ENCODE results near the gene CMTM1.
A peak's percentile ranks its signal among the peaks of the same experiment; 100 is the strongest.

The CMTM1 gene, protein sequence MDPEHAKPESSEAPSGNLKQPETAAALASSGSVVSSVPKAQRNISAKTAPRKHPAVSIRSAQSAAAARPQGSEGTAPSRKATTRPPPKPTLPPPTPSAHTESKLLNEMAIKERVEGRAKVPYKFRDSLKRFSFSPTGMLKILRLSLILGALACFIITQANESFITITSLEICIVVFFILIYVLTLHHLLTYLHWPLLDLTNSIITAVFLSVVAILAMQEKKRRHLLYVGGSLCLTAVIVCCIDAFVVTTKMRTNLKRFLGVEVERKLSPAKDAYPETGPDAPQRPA

DNA sequence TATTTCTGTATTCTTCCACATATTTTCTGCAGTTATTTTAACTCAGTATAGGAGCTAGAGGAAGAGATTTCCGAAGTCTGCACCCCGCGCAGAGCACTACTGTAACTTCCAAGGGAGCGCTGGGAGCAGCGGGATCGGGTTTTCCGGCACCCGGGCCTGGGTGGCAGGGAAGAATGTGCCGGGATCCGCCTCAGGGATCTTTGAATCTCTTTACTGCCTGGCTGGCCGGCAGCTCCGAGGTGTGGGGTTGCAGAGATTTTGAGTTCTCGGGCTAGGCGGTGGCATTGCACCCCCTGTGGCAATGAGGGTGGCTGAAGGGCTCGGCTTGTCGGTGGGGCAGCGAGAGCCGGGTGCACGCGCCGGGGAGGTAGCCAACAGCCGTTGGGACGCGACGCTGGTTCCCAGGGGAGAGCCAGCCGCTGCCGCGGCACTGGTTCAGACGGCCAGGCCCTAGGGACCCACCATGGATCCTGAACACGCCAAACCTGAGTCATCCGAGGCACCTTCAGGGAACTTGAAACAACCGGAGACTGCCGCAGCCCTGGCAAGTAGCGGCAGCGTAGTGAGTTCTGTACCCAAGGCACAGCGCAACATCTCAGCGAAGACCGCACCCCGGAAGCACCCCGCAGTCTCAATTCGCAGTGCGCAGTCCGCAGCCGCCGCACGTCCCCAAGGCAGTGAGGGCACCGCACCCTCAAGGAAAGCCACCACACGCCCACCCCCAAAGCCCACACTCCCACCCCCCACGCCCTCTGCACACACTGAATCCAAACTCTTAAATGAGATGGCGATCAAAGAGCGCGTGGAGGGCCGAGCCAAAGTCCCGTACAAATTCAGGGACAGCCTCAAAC, at the start of gene CMTM1:
Gene CMTM1 (plus strand): TSS at position 389 of the 851 bp plus-strand sequence. CDS start 75 bp downstream, at position 464.
- DNase-seq: no peak

DNA sequence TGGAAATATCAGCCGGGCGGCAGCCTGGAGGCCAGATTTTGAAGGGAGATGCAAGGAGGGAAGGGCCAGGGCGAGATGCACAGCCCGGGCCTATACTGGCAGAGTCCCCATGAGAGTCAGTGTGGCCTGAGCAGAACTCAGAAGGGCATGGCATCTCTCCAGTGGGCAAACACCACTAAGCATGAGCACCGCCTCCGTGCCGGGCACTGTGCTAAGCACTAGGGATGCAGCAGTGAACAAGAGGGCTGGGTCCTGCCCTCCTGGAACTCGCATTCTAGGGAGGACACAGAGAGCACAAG, 49.8 kb upstream of the CMTM1 start:
- no peak for DNase-seq

DNA sequence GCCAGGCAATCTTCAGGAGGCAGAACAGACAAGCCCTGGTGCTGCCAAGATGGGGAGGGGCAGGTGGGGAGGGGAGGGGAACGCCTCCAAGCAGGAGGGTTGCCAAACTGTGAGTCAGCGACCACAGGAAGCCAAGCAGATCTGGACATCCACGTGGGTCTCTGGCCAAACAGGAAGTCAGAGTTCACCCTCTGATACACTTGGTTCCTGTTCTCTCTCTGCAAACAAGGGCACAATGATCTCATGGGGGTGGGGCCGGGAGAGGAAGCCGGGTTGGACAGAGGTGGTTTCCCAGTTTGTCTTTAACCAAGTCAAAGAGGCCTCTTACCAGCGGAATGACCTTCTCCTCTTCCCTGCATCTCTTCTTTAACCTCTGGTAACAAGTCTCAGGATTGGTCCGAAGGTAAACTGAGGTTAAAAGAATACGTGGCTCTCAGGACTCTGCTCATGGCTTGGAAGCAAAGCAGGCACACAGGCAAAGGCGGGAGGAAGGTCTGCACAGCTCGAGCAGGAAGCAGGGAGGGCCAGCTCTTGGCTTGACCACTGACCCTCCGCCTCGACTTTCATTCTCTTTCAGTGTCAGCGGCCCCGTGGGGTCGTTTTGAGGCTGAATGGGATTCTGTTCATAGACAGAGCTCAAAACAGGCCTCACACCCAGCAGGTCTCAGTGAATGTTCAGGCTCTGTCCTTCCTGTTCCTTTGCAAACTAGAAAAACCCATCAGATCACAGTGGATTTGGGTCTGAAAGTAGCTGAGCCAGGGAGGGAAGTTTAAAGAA, 49.2 kb upstream of the CMTM1 start:
- DNase-seq: peak; percentile 98

DNA sequence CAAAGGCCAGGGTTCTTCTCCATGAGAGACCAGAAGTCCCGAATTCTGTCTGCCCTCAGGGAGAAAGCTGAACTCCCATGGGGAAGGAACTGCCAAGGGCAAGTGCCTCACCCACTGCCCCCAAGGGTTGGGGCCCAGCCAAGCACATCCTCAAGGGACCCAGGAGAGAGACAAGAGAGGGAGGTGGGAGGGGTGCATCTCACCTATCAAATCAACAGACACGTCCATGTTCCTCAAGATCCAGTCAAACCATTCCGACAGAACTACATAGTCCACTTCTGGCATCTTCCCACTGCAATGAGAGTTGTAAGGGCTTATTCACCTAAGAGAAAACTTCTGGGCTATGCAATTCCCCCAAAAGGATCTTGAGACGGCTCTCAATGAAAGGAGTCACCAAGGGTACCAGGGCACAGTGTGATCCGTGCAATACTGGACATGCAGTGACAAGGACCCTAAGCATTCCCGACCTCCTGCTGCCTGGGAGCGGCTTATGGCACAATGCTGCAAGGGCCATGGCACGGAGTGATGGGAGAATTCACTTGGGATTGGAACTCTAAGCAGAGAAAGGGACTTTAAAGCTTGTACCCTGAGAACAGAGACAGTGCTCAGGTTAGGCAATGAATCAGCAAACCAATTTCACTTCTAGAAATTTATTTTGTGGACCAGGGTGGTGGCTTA, 48.5 kb upstream of the CMTM1 start:
- DNase-seq: no peak

DNA sequence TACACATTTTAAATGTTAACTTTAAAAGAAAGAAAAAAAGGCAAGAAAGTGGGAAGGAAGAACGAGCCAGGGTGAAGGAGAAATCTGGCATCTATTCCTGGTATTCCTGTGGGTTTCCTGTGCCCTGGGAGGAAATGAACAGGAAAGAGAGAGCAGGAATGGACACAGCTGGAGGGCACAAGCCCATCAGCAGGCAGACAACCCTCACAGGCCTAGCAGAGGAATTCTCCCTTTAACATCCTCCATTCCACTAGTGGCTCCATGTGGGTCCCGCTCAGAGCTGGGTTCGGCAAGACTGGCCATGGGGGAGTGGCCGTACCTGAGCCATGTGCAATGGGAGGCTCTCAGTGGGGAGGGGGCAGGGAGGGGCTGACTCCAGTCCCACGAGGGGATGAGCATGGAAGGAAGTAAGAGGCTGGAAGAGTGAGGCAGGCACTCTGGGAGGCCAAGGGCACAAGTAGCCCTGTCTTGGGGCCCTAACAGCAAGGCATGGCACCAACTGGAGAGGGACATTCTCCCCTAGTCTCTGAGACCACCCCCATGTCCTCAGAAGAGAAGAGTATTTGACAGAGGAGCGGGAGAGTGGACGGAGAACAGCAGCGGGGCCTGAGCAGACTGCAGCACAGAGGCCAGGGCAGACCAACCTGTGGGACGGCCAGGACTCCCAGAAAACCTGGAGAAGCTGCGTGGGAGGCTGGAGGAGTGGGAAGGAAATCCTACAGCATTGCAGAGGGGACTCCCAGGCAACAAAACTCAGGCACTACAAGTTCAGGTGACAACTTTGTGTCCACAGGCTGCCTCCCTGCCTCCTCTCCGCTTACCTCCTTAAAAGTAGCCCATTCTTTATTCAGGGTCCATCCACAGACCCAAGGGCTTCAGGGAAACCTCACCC, 46.5 kb upstream of the CMTM1 start:
- no peak for DNase-seq

DNA sequence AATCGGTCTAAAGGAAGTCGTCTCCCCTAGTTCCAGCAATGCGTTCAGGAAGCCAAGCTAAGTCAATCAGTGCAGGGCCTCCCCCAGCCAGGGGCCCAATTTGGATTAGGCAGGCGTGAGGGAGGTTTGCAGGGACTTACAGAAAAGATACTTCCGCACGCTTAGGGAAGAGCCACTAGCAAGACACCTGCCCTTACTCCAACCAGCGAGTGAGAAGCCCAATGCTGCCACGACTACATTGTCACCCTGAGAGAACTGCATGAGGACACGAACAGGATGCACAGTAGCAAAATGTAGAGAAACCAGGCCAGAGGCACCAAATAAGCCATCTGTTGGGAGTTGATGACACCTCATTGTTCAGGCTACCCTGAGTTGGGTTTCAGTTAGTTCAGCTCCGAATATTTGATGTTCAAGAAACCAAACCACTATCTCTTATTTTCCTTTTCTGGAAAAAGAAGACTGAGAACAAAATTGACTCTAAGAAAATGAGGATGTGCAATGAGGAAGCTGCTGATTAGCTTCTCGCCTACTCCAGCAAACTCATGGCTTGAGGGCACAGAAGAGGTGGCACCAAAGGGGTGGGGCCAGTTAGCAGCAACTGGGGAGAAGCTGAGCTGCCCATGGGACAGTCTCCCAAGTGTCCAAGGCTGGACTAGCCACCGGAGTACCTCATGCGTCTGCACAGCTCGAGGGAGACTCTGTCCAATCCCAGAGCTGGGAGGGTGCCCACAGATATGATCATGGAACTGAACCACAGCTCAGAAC, 45.7 kb upstream of the CMTM1 start:
- no peak for DNase-seq

DNA sequence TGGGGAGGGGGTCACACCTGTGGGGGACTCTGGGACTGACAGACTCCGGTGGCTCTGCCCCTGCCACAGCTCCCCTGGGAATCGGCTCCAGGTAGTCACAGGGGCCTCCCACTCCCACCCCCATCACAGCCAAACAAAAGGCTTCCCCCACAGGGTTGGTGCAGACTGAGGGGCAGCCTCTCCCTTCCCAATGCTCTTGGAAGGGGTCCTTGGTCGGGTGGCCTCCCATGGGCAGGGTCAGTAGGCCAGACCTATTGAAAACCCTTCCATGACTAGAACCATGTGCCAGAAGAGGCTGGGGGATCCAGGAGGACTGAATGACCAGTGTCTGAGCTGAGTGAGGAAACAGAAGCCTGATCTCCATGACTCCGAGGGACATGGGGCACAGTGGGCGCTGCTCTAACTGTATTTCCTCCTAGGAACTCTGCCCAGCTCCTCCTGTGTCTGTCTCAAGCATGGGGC, 45.0 kb upstream of the CMTM1 start:
- DNase-seq: no peak

DNA sequence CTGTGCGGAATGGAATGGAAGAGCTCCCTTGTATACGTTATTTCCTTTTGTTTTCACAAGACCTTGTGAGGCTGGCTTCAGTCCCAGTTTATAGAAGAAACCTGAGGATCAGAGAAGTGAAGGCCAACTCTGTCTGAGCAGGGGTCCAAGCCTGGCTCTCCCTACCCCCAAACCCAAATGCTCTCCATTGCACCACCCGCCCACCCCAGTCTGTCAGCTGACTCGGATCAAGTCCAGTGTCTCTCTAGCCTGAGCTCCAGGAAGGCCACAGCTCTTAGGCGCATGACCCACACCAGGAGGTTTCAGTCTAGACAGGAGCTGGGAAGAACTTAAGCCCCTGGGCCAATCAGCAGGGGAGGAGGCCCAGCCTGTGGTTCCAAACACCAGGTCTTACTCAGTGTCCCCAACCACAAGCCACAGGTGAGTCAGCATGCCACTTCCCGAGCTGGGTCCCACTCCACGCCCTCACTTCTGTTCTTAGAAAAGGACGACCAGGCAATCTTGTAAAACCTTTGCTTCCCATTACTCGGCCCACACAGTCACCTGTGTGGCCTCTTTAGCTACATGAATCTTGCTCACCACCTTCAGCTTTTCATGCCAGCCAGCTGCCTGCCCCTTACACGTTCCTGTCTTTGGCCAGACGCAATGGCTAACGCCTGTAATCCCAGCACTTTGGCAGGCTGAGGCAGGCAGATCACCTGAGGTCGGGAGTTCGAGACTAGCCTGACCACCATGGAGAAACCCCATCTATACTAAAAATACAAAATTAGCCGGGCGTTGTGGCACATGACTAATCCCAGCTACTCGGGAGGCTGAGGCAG, 44.1 kb upstream of the CMTM1 start:
- peak; percentile 8 for DNase-seq

DNA sequence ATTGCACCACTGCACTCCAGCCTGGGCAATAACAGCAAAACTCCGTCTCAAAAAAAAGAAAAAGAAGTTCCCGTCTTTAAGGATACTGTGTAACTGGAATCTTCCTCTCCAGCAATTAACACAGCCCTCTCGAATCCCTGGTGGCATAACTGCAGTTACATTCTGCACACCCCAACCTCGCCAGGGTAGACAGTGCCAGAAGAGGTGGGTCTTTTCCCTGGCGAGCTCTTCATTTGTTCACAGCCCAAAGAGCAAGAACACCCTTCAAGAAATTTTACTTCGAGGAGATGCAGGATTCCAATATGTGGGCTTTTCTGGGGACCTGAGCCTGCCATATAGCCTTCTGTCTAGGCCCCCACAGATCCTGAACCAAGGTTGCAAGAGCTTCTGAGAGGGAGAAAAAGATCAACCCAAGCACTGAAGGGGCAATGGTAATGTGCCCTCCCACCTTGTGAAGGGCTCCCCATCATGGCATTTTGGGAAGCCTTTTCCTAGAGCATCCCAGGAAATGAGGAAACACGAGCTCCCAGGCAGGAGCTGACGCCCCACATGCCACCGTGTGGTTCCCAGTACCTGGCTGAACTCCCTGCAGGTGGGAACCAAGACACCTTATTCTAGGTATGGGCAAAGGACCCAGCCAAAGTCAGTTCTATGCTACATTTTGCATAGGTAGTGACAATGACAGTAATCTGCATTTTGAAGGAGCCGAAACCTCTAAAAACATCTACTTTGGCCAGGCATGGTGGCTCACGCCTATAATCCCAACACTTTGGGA, 43.2 kb upstream of the CMTM1 start:
- DNase-seq: no peak

DNA sequence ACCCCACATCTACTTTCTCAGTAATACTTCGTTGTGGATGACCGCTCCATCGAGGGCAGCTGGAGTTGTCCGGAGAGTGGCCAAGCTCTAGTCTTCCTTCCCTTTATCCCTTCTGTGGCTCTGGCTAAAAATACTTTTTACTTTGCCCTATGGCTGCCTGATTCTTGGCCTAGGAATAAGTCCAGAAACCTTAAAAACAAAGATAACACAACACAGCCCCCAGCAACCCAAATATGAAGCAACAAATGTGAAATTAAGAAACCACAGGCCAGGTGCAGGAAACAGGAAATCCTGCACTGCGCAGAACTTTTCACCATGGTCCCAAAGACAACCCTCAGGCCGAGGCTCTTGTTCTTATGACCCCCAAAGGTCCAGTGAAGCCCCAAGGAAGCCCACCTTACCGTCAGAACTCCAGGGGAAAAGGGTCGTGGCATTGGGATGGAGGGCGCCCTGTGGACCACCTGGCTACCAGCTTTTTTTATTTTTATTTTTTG, 42.3 kb upstream of the CMTM1 start:
- DNase-seq: no peak

DNA sequence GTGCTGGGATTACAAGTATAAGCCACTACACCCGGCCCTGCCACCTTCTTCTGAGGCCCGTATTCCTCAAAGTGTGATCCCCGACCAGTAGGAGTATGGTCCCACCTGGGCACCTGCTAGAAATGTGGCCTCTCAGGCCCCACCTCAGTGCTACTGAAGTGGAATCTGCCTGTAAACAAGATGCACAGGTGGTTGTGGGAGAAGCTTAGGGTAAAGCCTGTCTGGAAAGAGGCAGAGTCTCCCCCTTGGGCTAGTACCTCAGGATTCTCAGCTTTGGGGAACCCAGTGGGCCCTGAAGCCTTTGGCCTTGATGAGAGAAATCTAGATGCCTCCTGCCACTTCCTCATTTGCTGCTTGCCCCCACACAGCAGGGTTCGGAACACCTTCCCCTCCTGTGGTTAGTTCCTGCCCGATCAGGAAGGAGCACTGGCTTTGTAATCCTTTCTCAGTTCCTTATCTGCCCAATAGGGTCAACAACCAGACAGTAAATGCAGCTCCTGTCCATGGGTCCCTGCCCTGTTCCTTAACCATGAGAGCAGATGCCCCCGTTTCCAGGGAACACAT, 41.6 kb upstream of the CMTM1 start:
- DNase-seq: no peak

DNA sequence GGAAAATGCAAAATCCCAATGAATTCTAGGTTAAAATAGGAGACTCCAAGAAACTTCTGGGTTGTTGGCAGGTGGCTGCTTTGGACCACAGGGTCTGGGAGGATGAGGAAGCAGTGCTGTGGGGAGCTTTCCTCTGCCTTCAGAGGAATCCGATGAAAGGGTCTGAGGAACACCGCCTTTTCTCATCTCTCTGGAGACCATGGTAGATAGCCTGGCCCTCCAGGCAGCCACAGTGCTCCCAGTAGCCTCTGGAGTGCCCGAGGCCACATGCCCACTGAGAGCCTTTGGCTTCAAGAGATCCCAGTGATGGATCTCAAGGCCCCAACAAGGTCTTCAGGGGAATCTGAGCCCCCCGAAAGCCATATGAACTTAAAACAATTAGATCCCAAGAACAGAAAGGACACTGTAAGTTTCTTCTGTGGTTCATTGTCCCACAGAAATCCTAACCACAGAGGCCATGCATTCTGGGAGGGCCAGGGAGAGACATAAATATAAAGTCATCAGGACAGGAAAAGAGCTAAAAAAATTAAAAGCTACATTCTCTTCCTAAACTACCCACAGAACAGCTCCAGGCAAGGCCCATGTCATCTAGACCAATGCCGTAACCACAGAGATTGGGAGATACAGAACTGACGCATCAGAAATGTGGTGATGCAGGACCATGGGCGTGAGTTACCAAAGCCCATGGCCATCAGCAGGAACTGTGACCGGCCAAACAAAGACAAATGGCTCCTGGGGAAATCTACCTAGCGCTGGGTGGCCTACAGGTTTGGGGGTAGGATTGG, 40.7 kb upstream of the CMTM1 start:
- no peak for DNase-seq

DNA sequence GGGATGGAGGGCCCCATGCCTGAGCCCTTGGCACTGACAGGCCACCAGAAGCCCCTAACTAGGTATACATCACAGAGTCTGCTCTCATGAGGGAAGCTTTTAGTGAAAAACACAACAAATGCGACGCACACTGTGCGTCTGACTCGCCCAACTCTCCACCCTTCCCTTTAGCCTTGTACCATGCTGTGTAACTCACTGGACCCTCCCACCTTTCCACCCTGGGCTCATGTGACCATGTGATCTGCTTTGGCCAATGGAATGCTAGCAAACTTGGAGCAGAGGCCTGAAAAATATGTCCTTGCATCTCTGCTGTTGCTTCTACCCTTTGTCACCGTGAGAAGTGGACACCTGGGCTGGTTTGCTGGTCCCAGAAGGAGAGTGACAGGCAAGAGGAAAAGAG, 37.9 kb upstream of the CMTM1 start:
- no peak for DNase-seq

DNA sequence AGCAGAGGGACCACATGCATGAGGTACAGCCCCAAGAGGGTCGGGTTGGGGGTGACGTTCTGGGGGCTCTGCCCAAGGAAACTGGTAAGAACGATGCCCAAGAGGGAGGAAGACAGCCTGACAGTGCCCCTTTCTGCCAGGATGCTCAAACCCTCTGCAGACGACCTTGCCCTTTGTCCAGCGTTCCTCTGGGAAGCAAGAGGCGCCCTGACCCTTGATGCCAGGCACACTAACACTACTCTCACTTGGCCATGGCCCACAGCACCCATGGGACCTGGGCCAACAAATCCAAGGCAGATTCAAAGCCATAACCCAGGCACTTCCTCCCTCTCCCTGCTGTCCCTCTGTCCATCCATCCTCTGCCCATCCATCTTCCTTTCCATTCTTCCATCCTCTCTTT, 36.8 kb upstream of the CMTM1 start:
- no peak for DNase-seq

DNA sequence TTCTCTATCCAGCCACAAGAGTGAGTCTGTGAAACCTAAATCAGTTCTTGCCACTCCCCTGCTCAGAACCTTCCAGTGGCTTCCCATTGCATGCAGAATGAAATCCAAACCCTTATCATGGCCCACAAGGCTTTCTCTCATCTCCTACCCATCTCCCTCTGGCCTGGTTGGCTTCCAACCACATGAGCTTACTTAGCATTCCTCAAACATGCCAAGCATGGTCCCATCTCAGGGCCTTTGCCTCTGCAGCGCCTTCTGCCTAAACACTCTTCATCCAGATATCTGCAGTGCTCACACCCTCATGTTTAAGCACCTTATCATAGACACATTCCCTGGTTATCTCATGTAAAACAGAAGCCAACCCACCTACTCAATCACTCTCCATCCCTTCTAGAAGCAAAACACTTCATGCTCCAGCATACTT, 31.9 kb upstream of the CMTM1 start:
- no peak for DNase-seq

DNA sequence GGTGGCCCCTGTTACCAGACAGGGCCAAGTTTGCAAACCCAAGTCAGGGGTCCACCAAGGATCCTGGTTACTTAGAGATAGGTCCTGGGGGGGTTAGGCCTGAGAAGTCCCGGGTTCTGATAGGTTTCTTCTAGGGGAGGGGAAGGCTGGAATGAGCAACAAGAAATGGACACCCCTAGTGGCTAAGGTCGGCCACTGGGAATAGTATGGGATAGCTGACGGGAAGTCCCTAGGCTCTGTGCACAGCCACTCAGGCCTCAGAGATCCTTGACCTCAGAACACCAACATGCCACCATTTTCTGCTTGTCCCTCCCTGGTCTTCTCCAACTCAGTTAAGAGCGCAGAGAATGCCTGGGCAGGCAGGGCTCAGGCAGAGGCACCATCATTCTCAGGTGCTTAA, 29.7 kb upstream of the CMTM1 start:
- DNase-seq: no peak

DNA sequence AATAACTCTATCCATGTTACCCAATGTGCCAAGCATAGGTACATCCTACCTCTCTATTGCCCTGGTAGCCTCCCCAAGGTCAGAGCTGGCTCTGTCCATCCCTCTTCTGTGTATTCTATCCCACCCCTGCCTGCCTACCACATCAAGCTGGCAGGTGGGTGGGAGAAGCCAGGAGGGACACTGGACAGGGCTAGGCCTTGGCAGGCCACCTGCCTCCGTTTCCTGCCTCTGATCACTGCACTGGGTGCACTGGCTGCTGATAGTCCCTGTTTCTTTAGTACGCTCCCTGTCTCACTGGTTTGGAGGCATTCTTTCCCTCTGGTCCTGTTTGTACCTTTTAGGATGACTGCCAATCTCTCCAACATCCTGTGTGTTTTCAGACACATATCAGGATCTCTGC, 29.0 kb upstream of the CMTM1 start:
- no peak for DNase-seq

DNA sequence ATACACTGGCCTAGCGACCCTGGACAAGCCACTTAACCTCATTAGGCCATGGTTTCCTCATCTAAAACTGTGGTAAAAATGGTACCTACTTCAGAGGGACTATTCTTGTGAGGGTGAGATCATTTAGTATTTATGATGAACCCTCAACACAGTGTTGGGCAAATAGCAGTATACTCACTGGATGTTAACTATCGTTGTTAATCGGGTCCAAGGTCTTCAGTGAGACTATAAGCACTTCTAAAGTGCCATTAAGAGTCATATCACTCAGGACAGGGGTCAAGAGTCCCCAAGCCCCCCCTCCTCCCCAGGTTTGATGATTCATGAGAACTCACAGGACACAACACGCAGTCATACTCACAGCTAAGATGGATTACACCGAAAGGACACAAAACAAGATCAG, 27.3 kb upstream of the CMTM1 start:
- DNase-seq: no peak
